WTC11 (cell line): ENCODE data around the gene ARHGAP6.

Experiments used
- CTCF ChIP-seq: fragments of 200-600 bp; IDR thresholded peaks from 2 replicates; pipeline ENCODE4 v1.8.0; 2022; ENCODE audit warnings: antibody characterized with exemption
- GABPB1 ChIP-seq: sonication (generic); formaldehyde crosslinking; IDR thresholded peaks from 2 replicates; pipeline ENCODE4 v1.8.1; 2023; ENCODE audit warnings: mild to moderate bottlenecking, missing genetic modification reagents
- JUN ChIP-seq: sonication (generic); formaldehyde crosslinking; IDR thresholded peaks from 2 replicates; pipeline ENCODE4 v1.8.0; 2023; ENCODE audit warnings: mild to moderate bottlenecking, missing genetic modification reagents
- MYBL2 ChIP-seq: sonication (generic); formaldehyde crosslinking; IDR thresholded peaks from 2 replicates; pipeline ENCODE4 v1.8.1; 2023; ENCODE audit warnings: mild to moderate bottlenecking, moderate library complexity, missing genetic modification reagents
- TP53 ChIP-seq: sonication (generic); formaldehyde crosslinking; IDR thresholded peaks from 2 replicates; pipeline ENCODE4 v1.8.1; 2023; ENCODE audit warnings: mild to moderate bottlenecking, missing genetic modification reagents
- USF2 ChIP-seq: sonication (generic); formaldehyde crosslinking; IDR thresholded peaks from 2 replicates; pipeline ENCODE4 v1.8.1; 2023; ENCODE audit warnings: mild to moderate bottlenecking, missing genetic modification reagents, moderate library complexity
- ZNF281 ChIP-seq: sonication (generic); formaldehyde crosslinking; IDR thresholded peaks from 2 replicates; pipeline ENCODE4 v1.8.0; 2023; ENCODE audit warnings: mild to moderate bottlenecking, missing genetic modification reagents

GRCh38 chrX:11533199-11533651 lies 132.5 kb downstream of the ARHGAP6 start:
- TF ChIP-seq CTCF (no peak), ZNF281 (CRISPR knock-in tag) (no peak), GABPB1 (CRISPR knock-in tag) (no peak), JUN (no peak), MYBL2 (CRISPR knock-in tag) (no peak), TP53 (CRISPR knock-in tag) (no peak), USF2 (no peak)
